OCI-LY7 (cell line): ENCODE data around the gene GNA12.

Source experiments
- EZH2phosphoT487 ChIP-seq: fragments of 200-600 bp; sonication (generic); IDR thresholded peaks from 2 replicates; pipeline ENCODE4 v1.6.1; 2018; ENCODE audit warnings: low read depth, borderline replicate concordance, mild to moderate bottlenecking, mixed run types, antibody characterized with exemption, low read length, moderate library complexity, mixed read lengths
- TF ChIP-seq, protein P1 (sequence below): fragments of 200-600 bp; sonication (generic); conservative IDR thresholded peaks from 2 replicates; pipeline ENCODE4 v1.5.1; 2014; ENCODE audit warnings: mild to moderate bottlenecking, antibody characterized with exemption, low read length, moderate library complexity, mixed read lengths

- TF ChIP-seq, protein P1, sequence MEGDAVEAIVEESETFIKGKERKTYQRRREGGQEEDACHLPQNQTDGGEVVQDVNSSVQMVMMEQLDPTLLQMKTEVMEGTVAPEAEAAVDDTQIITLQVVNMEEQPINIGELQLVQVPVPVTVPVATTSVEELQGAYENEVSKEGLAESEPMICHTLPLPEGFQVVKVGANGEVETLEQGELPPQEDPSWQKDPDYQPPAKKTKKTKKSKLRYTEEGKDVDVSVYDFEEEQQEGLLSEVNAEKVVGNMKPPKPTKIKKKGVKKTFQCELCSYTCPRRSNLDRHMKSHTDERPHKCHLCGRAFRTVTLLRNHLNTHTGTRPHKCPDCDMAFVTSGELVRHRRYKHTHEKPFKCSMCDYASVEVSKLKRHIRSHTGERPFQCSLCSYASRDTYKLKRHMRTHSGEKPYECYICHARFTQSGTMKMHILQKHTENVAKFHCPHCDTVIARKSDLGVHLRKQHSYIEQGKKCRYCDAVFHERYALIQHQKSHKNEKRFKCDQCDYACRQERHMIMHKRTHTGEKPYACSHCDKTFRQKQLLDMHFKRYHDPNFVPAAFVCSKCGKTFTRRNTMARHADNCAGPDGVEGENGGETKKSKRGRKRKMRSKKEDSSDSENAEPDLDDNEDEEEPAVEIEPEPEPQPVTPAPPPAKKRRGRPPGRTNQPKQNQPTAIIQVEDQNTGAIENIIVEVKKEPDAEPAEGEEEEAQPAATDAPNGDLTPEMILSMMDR, result no peak
- TF ChIP-seq EZH2phosphoT487, result no peak
These were observed 120.8 kb downstream of the GNA12 start for GRCh38 chr7:2723138-2723850.
